GM21381 (cell line): ENCODE results near the gene IPO11.
"Not testable (repeated sequence)": the region's sequence is repeated elsewhere in the genome, so short reads cannot be mapped to it uniquely, and the experiment has no call there.

Experiments
- ATAC-seq: cut with Tn5 transposase; IDR thresholded peaks from one replicate; pipeline ENCODE4 v1.9.1; 2021; ENCODE audit warnings: mild to moderate bottlenecking, moderate library complexity; ENCODE audit not compliant: unreplicated experiment

IPO11 gene

DNA sequence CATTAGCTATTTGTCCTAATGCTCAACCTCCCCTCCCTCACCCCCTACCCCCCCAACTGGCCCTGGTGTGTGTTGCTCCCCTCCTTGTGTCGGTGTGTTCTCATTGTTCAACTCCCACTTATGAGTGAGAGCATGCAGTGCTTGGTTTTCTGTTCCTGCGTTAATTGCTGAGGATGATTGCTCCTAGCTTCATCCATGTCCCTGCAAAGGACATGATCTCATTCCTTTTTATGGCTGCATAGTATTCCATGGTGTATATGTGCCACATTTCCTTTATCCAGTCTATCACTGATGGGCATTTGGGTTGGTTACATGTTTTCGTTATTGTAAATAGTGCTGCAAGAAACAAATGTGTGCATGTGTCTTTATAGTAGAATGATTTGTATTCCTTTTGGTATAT, 153.2 kb downstream of the IPO11 start:
- not testable (repeated sequence) for ATAC-seq

DNA sequence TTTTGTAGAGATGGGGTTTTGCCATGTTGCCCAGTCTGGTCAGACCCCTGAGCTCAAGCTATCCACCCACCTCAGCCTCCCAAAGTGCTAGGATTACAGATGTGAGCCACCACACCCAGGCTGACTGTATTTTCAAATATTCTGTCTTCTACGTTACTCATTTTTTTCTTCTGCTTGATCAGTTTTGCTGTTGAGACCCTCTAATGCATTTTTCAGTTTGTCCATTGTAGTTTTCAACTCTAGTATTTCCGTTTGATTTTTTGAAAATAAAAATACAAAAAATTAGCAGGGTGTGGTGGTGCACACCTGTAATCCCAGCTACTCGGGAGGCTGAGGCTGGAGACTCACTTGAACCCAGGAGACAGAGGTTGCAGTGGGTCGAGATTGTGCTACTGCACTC, 155.6 kb downstream of the IPO11 start:
- ATAC-seq: no peak

DNA sequence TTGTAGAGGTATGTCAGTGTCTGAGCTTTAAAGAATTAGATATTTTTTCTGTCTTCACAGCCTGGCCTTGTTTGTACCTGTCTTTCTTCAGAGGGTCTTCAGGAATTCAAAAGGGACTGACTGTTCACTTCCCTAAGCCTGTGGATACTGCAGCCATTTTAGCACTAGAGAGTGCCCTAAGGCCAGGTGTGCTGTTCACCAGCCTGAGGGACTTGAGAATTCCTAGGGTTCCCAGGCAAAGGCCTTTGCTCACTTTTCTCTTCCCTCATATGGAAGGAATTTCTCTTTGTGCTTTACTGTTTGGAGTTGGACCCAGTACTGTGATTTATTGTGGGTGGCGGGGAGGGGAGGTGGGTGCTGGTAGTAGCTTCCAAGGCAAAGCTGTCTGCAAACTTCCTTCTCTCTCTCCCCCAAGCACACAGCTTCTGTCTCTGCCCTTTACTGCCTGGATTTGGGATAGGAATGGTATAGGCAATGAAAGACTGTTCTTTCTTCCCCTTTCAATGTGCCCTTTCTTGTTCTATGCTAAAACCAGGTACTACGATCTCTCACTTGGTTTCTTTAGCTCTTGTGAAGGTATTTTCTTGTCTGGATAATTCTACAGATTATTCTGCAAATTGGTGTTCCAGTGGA, 156.4 kb downstream of the IPO11 start:
- ATAC-seq: no peak

DNA sequence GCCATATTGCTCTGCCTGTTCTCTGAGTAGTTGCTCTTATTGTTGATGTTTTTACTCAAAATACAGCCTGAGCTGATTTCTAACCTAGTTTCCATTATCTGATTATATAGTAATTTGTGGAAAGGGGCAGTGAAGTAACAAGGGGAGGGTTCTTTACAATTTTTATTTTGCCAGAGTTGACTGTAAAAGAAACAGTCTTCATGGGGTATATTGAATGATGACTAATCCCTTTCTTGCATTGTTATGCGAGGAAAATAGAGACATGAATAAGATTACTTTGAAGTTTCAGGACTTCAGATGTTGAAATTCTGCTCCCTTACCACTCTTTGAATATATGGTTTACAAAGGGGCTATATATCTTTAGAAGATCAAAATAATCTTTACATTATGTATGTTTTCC, 156.9 kb downstream of the IPO11 start:
- ATAC-seq: no peak

DNA sequence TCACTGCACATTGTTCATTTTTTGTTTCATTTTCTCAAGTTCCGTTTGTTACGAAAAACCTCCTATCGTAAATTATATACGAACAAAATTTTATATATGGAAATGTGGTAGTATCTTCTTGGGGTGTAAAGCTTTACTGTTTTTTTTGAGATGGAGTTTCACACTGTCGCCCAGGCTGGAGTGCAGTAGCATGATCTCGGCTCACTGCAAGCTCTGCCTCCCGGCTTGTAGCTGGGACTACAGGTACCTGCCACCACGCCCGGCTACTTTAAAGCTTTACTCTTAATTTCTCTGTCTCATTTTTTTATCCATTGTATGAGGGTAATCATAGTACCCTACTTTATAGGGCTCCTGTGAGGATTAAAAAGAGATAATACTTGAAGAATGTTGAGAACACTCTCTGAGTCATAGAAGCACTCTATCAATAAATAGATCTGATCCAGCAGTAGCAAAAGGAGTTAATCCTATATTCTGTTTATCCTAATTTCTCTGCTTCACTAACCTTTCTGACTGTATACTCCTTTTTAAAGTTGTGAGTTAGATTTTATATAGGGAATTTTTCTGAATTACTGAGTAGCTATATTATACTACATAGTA, 160.5 kb downstream of the IPO11 start:
- ATAC-seq: no peak

DNA sequence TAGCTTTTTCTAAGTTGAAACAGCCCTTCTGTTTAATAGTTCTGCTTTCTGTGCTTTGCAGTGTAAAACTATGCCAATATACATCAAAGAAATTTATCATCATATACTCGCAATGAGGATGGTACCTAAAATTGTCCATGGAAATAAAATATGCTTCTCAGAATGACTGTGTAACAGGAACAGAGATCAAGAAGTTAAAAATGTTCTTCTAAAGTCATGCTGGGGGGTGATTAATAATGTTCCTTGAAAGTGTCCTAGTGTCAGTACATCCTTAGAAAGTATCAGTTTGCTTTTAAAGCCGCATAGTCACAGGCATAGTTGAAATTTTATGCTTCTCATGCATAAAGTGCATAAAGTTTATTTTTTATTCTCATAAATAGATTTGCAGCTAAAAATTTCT, 162.0 kb downstream of the IPO11 start:
- ATAC-seq: no peak

DNA sequence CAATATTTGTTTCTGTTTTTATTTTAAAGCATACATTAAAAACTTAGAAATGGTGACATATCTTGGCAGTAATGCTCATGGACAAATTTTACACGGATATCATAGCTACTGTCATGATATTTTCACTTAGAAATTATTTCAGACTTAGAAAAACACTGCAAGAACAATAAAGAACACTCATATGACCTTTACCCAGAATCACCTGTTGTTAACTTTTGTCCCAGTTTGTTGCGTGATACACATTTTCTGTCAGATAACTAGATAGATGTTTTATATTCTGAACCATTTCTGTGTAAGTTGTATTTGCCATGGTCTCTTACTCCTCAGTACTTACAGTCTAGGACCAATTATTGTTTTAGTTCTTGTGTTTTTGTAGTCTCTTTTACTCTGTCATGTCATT, 162.5 kb downstream of the IPO11 start:
- ATAC-seq: no peak

DNA sequence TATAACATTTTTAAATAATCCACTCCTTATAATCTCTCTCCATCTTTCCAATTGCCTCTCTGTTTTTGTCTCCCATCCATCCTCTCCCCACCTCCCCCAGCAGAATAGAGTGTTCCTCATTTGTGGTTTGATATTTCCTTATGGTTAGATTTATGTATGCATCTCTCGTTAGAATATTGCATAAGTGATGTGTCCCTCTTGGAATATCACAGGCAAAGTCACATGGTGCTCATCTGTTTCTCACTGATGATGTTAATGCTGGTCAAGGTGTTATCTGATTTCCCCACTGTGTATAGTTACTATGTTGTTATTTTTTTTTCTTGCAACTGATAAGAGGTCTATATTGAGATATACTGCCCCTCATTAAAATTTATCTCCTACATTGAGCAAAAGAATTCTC, 162.9 kb downstream of the IPO11 start:
- ATAC-seq: no peak

DNA sequence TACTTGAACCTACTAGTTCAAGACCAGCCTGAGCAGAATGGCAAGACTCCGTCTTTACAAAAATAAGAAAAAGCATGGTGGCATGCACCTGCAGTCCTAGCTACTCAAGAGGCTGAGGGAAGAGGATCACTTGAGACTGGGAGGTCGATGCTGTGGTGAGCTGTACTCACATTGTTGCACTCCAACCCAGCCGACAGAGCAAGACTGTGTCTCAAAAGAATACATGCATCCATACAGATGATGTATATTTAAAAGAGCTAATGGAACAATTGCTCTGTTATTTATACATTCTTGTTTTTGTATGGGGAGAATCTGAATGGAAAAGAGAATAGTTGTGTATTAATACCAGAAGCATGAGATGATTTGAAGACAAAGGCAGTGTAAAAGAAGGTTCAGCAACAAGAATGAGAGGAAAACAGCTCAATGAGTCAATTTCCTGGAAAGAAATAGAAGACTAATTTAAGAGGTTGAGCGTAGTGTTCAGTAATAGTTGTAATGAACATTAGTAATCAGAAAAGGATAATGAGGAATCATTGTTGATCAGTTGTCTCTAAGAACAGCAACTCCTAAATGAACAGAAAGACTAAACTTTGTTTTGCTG, 164.1 kb downstream of the IPO11 start:
- no peak for ATAC-seq

DNA sequence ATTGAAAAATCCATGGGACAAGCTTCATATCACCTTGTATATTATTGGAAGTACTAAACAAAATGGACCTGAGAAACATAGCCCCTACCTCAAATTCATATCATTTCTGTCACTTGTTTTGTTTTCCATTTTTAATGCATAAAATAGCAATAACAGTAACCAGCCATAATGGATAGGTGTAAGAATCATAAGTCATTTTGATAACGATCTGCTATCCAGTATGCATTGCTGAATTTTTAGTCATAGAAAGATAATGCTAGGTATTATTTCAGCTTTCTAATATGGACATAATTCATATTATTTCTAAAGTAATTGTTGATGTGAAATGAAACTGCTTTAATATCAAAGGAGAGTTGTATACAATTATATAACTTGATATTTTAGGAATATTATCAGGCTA, 164.9 kb downstream of the IPO11 start:
- ATAC-seq: no peak

DNA sequence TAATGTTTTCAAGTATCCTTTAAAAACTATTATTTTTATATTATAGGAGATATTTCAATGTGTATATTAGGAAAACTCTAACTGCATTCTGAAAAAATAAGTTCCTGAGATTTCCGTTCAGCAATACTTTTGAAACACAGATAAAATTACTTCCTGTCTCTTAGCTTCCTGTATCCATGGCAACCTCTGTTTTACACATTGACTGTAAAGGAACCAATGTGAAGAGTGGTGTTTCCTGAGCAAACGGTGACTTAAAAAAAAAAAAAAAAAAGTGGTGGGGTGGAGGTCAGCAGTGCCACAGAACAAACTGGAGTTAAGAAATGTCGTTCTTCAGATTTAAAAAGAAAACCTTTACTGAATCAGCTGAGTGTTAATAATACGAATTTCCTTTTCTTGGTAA, 166.0 kb downstream of the IPO11 start, which contains the start of gene LRRC70:
LRRC70 (plus strand) TSS at position 280 of the 400 bp plus-strand sequence. CDS start 620 bp downstream, outside the sequence.
- peak; percentile 85 for ATAC-seq

DNA sequence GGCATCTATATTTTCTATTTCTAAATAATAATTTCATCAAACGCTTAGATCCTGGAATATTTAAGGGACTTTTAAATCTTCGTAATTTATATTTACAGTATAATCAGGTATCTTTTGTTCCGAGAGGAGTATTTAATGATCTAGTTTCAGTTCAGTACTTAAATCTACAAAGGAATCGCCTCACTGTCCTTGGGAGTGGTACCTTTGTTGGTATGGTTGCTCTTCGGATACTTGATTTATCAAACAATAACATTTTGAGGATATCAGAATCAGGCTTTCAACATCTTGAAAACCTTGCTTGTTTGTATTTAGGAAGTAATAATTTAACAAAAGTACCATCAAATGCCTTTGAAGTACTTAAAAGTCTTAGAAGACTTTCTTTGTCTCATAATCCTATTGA, 167.2 kb downstream of the IPO11 start:
- ATAC-seq: no peak

DNA sequence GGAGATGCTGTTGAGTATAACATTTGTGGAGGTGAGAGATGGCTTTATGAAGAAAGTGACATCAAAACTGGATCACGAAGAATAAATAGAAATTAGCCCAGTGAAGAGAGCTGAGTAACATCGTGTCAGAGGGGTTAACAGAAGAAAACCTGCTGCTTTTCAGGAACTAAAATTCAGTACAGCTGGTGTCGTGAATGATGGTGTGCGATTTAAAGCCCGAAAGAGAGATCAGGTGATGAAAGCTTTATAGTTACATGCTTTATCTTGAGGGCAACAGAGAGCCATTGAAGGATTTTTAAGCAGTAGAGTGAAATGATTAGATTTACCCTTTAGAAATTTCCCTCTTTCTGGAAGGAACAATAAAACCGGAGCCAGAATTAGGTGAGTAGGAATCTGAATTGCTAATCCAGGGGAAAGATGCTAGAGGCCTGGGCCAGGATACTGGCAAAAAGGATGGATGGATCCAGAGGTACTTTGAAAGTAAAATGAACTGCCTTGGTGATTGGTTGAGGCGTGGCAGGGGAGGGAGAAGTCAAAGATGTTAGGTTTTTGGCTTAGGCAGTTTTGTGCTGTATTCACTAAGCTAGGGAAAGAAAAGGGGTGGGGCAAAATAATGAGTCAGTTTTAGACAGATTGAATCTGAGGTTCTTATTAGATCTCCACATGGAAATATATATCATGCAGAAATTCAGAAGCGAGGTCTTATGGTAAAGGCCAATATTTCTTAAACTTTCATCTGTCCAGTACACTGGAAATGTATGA, 169.5 kb downstream of the IPO11 start:
- no peak for ATAC-seq

DNA sequence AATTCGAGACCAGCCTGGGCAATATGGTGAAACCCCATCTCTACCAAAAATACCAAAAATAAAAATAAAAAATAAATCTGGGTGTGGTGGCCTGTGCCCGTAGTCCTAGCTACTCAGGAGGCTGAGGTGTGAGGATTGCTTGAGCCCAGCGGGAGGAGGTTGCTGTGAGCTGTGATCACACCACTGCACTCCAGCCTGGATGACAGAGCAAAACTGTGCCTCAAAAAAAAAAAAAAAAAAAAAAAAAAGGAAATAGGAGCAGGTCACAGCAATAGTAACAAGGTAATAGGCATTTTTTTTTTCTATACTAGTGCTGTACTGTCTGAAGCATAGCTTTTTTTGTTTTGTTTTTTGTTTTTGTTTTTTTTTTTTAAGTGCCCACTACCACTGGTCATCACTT, 171.8 kb downstream of the IPO11 start:
- ATAC-seq: no peak

DNA sequence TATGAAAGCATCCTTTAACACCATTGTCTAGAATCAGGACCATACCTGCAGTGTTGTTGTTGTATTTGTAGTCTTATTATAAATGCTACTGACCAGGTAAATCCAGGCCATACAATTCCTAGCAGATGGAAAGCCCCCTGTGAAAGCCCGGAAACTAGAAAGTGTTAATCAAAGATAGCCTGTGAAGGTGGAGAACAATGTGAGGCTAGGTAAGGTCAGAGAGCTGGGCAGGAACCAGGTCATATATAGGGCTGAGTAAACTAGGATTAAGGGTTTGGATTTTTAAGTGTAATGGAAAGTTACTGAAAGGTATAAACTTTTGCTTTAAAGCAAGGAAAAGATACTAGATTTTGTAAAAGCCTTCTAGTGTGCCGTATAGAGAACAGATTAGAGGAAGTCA, 172.7 kb downstream of the IPO11 start:
- ATAC-seq: no peak

DNA sequence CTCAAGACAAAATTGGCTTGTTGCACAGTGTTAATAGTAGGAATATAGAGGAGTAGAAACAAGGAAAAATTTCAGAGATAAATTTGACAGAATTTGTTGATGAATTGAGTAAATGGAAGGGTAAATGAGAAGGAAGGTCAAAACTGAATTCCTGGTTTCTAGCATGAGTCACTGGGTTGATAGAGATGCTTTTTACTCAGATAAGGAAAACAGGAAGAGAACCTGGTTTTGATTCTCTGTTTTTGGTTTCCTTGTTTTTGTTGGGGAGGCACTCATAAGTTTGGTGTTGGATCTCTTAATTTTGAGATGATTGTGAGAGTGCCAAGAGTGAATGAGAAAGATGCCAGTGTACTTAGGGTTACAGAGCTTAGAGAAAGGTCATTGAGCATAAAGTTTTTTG, 173.2 kb downstream of the IPO11 start:
- ATAC-seq: no peak

DNA sequence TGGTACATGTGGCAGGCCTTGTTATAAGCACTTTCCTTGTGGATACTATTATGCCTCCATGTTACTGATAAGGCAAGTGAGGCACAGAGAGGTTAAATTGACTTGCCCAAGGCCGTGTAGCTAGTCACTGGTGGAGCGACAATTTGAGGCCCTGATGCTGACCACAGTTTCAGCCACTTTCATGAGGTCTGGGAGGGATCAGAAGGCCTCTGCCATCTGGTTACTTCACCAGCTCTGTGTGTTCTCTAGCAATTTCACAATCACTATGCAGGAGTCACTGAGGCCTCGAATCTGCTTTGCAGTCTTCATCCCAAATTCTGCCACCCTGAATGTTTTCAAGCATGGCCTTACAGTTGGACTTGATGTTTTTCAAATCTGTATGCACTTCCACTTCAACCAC, 175.2 kb downstream of the IPO11 start:
- ATAC-seq: peak; percentile 53

DNA sequence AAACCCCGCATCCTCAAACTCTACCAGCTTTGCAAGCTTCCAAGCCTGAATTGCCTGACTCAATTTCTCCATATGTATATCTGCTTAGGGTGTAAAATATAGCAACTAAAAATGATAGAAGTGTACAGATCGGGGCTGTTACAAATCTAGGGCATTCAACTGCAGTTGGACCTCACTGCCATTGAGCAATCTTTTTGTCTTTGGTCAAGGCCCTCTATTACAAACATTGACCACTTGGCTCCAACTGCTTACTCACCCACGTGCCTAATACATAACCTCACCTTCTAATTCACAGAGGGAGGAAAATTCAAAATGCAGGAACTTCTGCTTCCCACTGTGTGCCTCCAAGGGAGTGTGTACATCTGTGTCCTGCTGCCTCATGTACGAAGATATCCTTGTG, 176.1 kb downstream of the IPO11 start:
- no peak for ATAC-seq

DNA sequence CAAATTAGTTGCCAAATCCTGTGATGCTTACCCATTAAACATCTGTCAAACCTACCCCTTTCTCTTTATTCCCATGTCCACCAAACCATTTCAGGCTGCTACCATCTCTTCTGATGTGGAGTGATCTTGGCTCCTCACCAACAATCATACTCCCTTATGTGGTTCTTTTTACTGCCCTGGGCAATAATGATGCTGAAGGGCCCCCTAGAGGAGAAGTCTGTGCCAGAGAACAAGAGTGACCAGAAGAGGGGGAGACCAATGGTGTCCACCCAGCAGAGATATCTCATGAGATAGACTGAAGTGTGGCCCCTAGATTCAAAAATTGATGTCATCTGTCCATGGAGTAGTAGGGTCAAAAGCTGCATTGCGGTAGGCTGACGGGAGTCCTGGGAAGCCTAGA, 176.9 kb downstream of the IPO11 start:
- no peak for ATAC-seq

DNA sequence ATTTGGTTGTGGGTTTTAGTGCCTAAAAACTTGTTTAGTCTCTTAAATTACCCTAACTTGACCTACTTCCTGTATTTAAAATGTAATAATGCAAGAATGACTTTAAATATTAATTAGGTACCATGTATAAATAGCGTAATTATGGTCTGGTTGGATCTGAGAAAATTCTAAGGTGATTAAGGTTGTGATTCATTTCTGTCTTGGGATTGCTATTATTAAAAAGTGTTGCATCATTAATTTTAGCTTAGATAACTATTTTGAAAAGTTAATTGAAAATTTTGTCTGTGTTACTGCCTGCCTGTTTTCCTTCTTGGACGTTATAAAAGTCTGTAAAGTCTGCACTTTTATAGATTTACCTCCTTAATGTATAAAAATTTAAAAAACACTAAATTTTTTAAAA, 177.8 kb downstream of the IPO11 start:
- no peak for ATAC-seq

DNA sequence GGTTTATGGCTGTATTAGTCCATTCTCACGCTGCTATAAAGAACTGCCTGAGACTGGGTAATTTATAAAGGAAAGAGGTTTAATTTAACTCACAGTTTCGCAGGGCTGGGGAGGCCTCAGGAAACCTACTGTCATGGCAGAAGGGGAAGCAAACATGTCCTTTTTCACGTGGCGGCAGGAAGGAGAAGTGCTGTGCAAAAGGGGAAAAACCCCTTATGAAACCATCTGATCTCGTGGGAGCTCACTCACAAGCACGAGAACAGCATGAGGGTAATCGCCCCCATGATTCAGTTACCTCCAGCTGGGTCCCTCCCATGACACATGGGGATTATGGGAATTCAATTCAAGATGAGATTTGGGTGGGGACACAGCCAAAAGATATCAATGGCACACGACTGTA, 180.0 kb downstream of the IPO11 start:
- ATAC-seq: no peak

DNA sequence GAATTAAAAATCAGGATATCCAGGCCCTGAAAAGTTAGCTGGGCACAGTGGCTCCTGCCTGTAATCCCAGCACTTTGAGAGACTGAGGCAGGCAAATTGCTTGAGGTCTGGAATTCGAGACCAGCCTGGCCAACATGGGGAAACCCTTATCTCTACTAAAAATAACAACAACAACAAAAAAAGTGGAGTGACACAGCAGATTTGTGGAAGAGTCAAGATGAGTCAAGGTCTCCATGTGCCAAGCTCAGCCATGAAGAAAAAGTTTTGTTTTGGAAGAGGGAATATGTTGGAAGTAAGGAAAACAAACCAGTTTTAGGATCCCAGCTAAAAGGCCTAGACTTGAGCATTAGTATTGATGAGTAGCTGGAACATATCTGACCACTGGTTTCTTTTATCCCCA, 180.8 kb downstream of the IPO11 start:
- no peak for ATAC-seq
